Measurements from ENCODE around the gene CLDN9. TPM values are rescaled to one million over a fixed set of nuclear protein-coding genes. Genes with fewer than 3 reads are reported as not detected.

CLDN9 gene
- total RNA-seq, 1 donor from 2014 or later = 0.48 TPM

GRCh38 chr16:3035289-3035971 is 22.7 kb downstream of the CLDN9 start:
- no peak overlapping the region for H3K4me3 ChIP-seq (ENCODE audit: insufficient read depth, low read depth, low read length)
- no peaks in the 10 kb centered on the region for H3K9me3 ChIP-seq (ENCODE audit: insufficient read depth, low read depth, low read length)

DNA sequence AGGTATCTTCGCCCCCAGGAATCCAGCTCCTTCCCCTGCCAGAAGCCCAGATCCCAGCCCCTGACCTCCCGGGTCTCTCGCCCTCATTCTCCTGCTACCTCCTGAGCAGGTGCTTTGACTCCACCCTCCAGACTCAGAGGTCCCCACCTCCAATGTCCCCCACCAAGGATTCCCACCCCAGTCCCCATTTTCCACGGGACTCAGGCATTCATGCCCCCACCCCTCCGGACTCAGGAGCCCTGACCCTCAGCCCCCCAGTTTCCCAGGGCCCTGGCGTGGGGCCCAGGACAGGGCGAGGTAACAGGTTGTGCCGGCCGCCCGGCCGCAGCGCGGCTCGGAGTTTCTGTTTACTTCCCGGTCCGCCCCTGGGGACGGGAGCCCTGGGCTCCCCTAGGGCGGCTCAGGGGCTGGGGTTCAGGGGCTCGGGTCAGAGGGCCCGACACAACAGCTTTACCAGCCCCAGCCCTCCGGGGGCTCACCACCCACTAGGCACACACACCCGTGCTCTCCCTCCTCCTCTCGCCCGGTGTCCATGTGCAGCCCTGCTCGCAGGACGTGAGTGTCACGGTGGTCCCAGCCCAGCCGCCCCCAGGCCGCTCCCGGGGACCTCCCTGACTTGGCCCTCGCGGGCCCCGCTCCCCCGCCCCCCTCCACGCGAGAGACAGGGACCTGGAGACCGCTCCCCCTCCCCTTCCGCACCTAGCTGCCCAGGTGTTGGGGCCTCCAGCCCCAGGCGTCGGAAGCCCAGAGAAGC is 23.4 kb downstream of the CLDN9 start:
- Histone ChIP-seq H3K27ac (ENCODE audit: low read depth, low read length) (no peak overlapping the region), H3K27me3 (ENCODE audit: insufficient read depth, low read length) (peaks cover 71% of the 10 kb centered on the region), H3K9me3 (ENCODE audit: insufficient read depth, low read depth, low read length) (no peaks in the 10 kb centered on the region), H3K9ac (ENCODE audit: low read length) (no peak overlapping the region), H3K4me3 (ENCODE audit: insufficient read depth, low read depth, low read length) (no peak overlapping the region), H3K4me2 (ENCODE audit: low read length) (no peak overlapping the region), H4K20me1 (ENCODE audit: insufficient read depth, low read length) (no peaks in the 10 kb centered on the region), H2AFZ (ENCODE audit: low read depth, low read length) (no peak overlapping the region), H3K36me3 (ENCODE audit: insufficient read depth, low read length) (no peaks in the 10 kb centered on the region), H3K79me2 (ENCODE audit: insufficient read depth, low read length) (no peaks in the 10 kb centered on the region), H3K4me1 (ENCODE audit: insufficient read depth, low read length) (no peaks in the 10 kb centered on the region)
- Mint-ChIP-seq H3K4me1 (ENCODE audit: low read depth, unreplicated experiment) (no peaks in the 10 kb centered on the region), H3K9me3 (ENCODE audit: unreplicated experiment) (peaks cover 3% of the 10 kb centered on the region), H3K27me3 (ENCODE audit: low read depth, unreplicated experiment) (peaks cover 42% of the 10 kb centered on the region), H3K27ac (ENCODE audit: unreplicated experiment) (no peak overlapping the region), H3K36me3 (ENCODE audit: low read depth, unreplicated experiment) (no peaks in the 10 kb centered on the region), H3K4me3 (ENCODE audit: unreplicated experiment) (no peak overlapping the region)
- TF ChIP-seq EZH2 (IDR thresholded peaks at IDR 0.05; ENCODE audit: insufficient read depth, low read length) = peak; percentile 97
- TF ChIP-seq CTCF (IDR thresholded peaks at IDR 0.05; ENCODE audit: insufficient read depth, low read depth, low read length) = no peak
- DNase-seq (ENCODE audit: low read depth) (no peak), FAIRE-seq (no peak)

More at GRCh38 chr16:3035289-3035971, 22.7 kb downstream of the CLDN9 start:
- peaks cover 42% of the 10 kb centered on the region for H3K27me3 Mint-ChIP-seq (ENCODE audit: low read depth, unreplicated experiment)
- Histone ChIP-seq H4K20me1 (ENCODE audit: insufficient read depth, low read length) (no peaks in the 10 kb centered on the region), H3K9ac (ENCODE audit: low read length) (no peak overlapping the region), H3K4me2 (ENCODE audit: low read length) (no peak overlapping the region), H3K36me3 (ENCODE audit: insufficient read depth, low read length) (no peaks in the 10 kb centered on the region), H3K79me2 (ENCODE audit: insufficient read depth, low read length) (no peaks in the 10 kb centered on the region), H2AFZ (ENCODE audit: low read depth, low read length) (no peak overlapping the region), H3K4me1 (ENCODE audit: insufficient read depth, low read length) (no peaks in the 10 kb centered on the region), H3K27me3 (ENCODE audit: insufficient read depth, low read length) (peaks cover 71% of the 10 kb centered on the region), H3K27ac (ENCODE audit: low read depth, low read length) (no peak overlapping the region)
- no peak for FAIRE-seq
- H3K27ac Mint-ChIP-seq (ENCODE audit: unreplicated experiment) = no peak overlapping the region
- H3K4me1 Mint-ChIP-seq (ENCODE audit: low read depth, unreplicated experiment) = no peaks in the 10 kb centered on the region
- no peak overlapping the region for H3K4me3 Mint-ChIP-seq (ENCODE audit: unreplicated experiment)
- DNase-seq (ENCODE audit: low read depth) = no peak
- H3K9me3 Mint-ChIP-seq (ENCODE audit: unreplicated experiment) = peaks cover 3% of the 10 kb centered on the region
- H3K36me3 Mint-ChIP-seq (ENCODE audit: low read depth, unreplicated experiment) = no peaks in the 10 kb centered on the region
- no peak for TF ChIP-seq EZH2 (IDR thresholded peaks at IDR 0.05; ENCODE audit: insufficient read depth, low read length)
- no peak for TF ChIP-seq CTCF (IDR thresholded peaks at IDR 0.05; ENCODE audit: insufficient read depth, low read depth, low read length)

Measured in astrocyte (in vitro differentiated cells and primary cell).